Cardiac septum (tissue), 1 donor: ENCODE results near the gene GPR137C. TPM values are rescaled to one million over a fixed set of nuclear protein-coding genes. Genes with fewer than 3 reads are reported as not detected.

Experiments used
- DNase-seq: peaks from one replicate; pipeline ENCODE4 v3.0.0-alpha.2; 2020; ENCODE audit warnings: low spot score
- intact Hi-C: fragments of 100-400 bp; cut with DNase I; formaldehyde crosslinking; loops from one replicate; pipeline ENCODE4 v1.14.0; 2022
- long read RNA-seq: library from polyadenylated mRNA; unstranded; transcript quantifications from one replicate; pipeline ENCODE4 v2.0.0, GENCODE V29; 2021
- total RNA-seq: library from RNA; stranded (reverse); fragmentation: NEBNext Ultra II Directional; extraction: Animal tissue kit (Norgen Biotek cat#: 25700); gene quantifications from one replicate; pipeline ENCODE4 v1.2.1, GENCODE V29; 2021
- donor health status: DM: no; HTN: no; CAD: no.

GPR137C gene, protein sequence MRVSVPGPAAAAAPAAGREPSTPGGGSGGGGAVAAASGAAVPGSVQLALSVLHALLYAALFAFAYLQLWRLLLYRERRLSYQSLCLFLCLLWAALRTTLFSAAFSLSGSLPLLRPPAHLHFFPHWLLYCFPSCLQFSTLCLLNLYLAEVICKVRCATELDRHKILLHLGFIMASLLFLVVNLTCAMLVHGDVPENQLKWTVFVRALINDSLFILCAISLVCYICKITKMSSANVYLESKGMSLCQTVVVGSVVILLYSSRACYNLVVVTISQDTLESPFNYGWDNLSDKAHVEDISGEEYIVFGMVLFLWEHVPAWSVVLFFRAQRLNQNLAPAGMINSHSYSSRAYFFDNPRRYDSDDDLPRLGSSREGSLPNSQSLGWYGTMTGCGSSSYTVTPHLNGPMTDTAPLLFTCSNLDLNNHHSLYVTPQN
- total RNA-seq = 1.5 TPM
- long read RNA-seq, partial matches to known transcripts = 1 of 6 reads
- long read RNA-seq, other reads (novel, unspliced or antisense) = 3 of 6 reads

DNA sequence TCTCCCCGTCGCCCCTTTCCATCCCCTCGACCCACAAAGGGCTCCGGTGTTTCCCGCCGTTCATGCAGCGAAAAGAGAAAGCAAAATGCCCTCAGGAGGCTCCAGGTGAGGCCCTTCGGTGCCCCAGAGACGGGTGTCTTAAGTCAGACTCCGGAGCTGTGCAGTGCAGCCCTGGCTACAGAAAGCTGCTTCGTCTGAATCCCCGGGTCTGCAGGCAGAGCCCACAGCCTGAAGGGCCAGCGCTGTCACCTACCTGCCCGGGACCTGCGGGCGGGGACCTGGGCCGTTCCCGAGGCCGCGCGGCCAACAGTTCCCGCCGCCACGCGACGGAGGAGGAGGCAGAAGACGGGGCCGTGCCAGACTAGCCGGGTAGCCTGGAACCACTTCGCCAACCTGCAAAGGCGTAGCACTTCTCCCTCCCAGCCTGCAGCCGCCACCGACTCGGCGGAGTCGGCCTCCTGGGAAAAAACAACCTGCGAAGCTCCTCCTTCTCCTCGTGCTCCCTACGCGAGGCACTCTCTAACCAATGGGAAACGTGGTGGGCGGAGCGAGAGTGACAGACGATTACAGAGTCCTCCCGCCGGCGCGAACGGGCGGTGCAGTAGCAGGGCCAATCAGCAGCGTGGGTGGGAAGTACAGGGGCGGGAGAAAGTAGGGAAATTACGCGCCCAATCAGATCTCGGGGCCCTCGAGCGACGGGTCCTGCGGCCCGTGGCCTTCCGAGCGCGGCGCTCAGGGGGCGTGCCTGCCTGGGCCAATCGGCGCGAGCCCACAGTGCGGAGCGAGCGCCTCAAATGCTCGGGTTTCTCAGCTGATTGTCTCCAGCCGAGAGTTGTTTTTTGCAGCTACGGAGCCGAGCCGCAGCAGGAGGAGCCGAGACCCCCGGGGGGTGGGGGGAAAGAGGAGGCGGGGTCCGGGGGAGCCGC is at the start of gene GPR137C, which contains the start of gene TXNDC16:
Gene GPR137C (plus strand): TSS at position 774 of the 926 bp plus-strand sequence. CDS start 312 bp downstream, outside the sequence.
Gene TXNDC16 (minus strand): TSS at position 443 of the 926 bp plus-strand sequence. CDS start 8,948 bp downstream, outside the sequence.
- DNase-seq = peak; percentile 100
- intact Hi-C loops = loop anchor here (5.0 kb wide), 2 partner anchors 145 to 240 kb away; partner anchors contain the start of genes ERO1A and GNPNAT1

DNA sequence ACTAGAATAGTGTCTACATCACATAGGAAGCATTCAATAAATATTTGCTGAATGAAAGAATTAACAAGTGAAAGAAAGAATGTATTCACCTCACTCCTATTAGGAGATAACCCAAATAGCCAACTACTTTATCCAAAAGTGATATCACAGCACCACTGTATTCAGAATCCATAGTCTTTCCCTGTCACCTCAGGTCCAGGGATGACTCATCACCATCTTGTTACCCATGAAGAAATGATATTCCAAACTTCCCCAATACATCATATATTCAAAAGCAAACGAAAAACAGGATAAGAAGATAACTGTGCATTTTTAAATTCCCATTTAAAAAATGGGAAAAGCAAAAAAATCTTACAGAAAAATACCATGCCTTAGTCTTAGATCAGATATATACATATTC is 39.4 kb upstream of the GPR137C start:
- DNase-seq = no peak
- intact Hi-C loops = no loop called here

DNA sequence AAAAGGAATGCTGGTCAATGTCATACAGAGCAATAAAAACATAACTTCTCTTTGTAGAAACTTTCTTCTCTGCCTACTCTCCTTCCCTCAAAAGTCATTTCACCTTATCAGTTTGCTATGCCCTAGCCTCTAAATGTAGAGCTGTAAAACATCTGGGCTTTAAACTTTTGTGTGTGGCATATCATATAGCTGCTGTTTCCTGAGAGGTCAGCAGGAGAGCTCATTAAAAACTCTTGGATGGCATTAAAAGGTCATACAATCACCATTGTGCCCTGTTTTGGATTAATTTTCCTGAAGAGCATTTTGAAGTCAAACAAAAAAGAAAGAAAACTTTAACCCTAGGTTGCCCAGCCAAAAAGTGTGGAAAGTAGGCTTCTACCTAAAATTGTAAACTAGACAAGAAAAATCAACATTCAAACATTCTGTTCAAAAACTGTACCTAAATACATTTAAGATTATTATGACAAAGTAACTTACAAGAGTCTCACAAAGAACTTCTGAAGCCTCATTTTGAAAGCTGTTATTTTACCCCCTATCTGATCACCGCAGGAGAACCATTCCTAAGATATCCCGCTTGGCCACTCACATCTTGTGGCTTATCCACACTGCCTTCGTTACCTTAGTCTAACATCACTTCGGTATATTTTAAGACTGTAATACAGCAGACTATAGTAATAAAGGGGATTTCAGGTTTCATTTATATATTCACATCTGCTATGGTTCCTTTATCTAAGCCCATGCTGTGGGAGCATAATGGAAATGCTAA is 38.4 kb upstream of the GPR137C start:
- intact Hi-C loops = no loop called here
- no peak for DNase-seq

DNA sequence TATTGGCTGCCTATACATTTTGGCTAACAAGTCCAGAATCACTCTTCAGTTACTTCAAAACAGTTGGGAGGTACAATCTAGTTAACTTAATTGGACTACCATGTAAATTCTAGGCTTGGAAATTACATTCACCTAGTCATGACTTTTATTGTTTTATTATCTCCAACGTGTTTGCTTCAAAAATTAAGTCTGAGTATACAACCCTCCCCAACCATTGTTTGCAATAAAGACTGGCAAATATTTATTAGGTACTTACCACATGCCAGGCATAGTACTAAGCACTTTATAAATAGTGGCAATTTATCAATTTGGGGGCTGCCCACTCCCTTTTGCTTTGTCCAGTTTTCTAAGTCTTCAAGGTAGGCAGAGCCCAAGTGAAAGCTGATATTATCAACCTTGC is 30.6 kb upstream of the GPR137C start:
- intact Hi-C loops = no loop called here
- DNase-seq = no peak

DNA sequence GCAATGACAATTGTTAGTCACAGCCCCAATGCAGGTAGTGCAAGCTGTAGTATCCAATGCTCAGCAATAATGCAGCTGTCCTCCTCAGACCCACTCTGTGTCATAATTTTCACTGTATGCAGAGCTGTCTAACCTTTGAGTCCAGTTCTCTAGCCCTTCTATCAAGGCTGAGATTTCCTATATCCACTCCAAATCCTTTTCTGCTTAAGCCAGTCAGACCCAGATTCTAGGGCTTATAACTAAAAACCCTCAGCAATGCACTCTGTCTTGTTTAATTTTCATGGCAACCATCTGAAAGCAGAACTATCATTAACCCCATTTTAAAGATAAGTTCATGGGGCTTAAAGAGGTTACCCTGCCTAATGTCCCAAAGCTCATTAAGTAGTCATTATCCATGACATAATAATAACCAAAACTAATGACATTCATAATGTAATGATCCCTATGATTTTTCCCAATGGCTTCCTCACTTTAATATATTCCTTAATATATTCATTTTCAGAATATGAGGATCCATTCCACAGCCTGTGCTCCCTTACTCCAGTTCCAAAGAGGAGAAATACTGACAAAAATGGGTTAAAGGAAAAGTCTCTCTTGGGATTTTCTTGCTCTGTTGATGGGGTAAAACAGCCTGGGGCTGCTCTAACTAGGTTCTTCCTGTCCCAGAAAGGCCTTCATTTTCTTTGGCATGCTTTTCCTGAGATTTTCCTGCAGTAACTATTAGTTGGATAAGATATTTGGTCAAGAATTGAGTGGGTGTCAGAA is 29.9 kb upstream of the GPR137C start:
- no peak for DNase-seq
- intact Hi-C loops = no loop called here

DNA sequence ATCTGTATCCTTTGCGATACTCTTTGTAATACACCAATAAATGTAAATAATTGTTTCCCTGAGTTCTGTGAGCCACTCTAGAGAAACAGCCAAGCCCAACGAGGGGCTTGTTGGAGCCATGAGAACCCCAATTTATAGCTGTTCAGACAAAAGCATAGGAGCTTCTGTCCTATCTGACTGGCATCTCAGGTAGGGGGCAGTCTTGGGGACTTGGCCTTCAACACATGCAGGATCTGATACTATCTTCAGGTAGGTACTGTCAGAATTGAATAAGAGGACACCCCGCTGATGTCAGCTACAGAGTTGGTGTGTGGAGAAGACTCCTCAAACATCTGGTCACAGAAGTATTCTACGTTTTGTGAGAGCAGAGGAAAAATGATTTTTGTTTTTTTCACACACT is 25.6 kb upstream of the GPR137C start:
- intact Hi-C loops = no loop called here

DNA sequence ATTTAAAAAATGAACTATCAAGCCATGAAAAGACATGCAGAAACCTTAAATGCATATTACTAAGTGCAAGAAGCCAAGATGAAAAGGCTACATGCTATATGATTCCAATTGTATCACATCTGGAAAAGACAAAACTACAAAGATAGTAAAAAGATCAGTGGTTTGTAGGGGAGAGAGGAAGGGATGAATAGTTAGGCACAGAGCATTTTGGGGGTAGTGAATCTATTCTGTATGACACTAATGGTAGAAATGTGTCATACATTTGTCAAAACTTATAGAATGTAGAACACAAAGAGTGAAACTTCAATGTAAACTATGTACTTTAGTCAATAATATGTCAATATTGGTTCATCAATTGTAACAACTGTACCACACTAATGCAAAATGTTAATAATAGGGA is 21.2 kb upstream of the GPR137C start:
- DNase-seq = no peak
- intact Hi-C loops = no loop called here

More for the DNA sequence above, 25.6 kb upstream of the GPR137C start:
- DNase-seq = no peak

DNA sequence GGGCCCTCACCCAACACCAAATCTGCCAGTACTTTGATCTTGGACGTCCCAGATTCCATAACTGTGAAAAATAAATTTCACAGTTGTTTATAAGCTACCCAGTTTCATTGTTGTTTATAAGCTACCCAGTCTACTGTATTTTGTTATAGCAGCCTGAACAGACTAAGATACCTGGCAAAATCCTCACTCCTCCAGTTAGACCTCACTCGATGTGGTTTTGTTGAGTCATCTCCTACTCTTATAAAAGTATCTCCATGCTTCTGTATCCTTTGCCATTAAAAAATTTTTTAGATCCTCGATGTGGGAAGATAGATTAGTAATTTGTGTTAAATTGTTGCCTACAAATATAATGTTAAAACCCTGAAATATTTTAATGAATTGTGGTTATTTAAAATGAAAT is 16.4 kb upstream of the GPR137C start:
- intact Hi-C loops = no loop called here
- DNase-seq = no peak

DNA sequence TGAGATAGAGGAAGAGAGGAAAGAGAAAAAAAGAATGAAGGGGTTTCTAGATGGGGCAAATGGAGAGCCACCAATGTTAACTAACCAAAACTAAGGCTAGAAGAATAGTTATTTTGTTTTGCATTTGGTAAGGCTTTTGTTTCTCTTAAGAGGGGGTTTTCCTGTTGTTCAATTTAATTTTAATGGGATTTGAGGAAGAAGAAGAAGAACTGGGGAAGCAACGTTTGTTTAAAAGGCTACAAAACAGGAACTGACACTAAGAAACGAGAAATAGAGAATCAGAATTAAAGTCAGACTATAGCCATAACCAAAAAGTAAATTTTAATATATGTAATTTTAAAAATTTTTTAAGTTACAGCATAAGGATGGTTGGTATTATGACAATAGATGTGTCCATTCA is 14.0 kb upstream of the GPR137C start:
- no peak for DNase-seq
- intact Hi-C loops = no loop called here

DNA sequence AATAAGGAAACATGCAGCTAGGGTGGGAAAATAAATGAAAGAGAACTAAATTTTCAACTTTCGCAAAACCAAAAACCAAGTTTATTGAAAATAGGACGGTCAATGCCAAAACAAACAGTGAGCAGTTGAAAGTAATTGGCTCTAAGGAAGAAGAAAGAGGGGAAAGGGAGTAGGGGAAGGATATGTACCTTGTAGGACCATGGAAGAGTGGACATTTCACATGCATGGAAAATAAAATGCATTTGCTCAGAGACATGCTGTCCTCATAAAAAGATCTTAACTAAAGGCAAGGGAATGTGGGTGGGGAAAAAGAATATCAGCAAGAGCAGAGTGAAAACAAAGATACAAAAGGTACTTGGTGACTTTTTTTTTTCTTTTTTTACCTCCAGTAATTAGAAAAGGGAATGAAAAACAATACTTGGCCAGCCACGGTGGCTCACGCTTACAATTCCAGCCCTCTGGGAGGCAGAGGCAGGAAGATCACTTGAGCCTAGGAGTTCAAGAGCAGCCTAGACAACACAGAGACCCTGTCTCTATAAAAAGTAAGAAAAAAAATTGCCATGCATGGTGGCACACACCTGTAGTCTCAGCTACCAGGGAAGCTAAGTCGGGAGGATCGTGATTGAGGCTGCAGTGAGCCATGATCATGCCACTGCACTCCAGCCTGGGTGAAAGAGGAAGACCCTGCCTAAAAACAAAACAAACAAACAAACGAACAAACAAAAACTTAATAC is 6.9 kb upstream of the GPR137C start:
- no peak for DNase-seq
- intact Hi-C loops = no loop called here

DNA sequence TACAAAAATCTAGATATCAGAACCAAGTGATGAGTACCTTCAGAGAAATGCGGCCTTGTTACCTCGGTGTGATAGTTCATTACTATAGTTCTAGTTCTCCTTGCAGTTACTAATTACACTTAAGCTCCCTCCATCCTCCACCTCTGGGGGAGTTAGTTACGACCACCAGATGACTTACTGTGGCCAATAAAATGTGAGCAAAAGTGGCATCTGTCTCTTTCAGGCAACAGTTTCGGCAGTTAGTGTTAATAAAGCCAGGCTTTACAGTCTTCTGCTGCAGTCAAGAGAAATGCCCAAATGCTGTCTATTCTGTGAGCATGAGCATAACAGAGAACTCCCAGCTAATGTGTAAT is 6.3 kb upstream of the GPR137C start:
- intact Hi-C loops = no loop called here
- no peak for DNase-seq

DNA sequence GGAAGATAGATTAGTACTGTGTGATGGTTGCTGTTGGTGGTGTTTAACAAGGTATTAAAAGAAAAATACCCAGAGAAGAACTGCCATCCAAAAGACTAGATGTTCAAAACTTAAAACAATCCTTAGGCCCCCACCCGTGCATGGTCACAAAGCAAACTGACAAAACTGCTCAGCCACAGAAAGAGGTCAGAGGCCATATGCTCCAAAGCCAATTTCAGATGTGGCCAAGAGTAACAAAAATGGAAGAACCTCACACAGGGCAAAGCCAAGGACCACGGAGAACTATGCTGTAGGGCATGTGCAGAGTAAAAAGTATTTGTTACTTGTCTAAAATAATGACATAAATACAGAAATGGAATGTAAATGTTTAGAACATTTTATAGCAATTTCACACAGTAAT is 5.6 kb upstream of the GPR137C start:
- no peak for DNase-seq
- intact Hi-C loops = no loop called here

DNA sequence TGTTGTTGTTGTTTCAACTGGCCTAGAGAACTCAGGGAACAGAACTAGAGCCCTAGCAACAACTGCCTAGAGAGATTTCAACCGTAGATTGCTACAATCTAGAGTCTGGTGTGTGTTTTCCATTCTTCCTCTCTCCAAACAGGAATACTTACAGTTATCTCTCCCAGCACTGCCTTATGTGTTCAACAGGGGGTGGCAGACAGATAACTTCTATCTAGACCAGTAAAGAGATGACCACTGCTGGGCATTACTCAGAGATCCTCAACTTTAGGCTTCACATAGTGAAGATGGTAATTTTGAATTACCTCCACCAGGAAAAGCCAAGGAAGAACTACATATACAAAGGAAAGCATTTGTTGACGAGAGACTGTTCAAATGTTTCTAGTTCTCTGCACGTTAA is 5.1 kb upstream of the GPR137C start:
- no peak for DNase-seq
- intact Hi-C loops = no loop called here

DNA sequence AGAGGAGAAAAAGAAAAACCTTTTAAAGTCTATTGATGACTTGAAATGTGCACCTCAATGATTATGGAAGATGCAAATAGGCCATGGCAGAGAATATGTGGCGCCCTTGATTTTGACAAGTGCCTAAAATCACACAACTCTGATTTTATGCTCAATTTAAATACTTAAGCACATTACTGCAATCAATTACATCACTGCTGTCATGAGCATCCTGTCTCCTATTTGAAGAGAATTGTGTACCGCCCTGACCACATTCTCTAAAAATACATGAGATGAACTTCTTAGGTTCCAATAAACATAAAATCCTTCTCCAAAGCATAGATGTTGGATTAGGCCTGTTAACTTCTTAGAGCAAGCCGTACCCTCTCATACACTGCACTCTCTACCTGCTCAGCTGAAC is 2.0 kb upstream of the GPR137C start:
- DNase-seq = no peak
- intact Hi-C loops = loop anchor here (5.0 kb wide), 2 partner anchors 147 to 242 kb away; partner anchors contain the start of genes ERO1A and GNPNAT1

DNA sequence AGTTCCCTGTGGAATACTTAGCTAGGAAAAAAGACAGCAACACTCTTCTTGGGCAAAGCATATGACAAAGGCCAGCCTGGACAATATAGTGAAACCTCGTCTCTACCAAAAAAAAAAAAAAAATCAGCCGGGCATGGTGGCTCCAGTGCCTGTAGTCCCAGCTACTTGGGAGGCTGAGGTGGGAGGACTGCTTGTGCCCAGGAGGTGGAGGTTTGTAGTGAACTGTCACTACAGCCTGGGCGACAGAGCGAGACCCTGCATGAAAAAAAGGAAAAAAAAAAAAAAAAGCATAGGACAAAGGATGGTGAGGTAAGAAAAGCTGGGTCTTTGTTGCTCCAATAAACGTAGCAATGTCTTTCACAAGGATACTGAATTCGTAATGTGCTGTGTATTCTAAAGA is 1.4 kb upstream of the GPR137C start:
- no peak for DNase-seq
- intact Hi-C loops = loop anchor here (5.0 kb wide), 2 partner anchors 146 to 241 kb away; partner anchors contain the start of genes ERO1A and GNPNAT1

DNA sequence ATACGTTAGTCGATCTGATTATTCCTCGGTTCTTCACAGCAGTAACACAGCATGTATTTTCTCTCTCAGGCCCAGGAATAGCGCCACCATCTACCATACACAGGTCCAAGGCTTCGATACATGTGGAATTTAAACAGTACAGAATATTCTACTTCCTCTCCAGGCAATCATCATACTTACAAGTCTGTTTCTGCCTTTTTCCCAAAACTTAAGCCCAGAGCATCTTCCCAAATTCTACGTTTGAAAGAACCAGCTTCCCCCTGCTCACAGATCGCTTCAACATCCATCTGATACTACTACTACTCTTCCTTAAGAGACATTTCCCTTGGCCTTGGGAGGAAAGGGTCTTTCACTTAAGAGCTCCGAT is 957 bp upstream of the GPR137C start:
- intact Hi-C loops = loop anchor here (5.0 kb wide), 2 partner anchors 146 to 241 kb away; partner anchors contain the start of genes ERO1A and GNPNAT1
- DNase-seq = no peak

DNA sequence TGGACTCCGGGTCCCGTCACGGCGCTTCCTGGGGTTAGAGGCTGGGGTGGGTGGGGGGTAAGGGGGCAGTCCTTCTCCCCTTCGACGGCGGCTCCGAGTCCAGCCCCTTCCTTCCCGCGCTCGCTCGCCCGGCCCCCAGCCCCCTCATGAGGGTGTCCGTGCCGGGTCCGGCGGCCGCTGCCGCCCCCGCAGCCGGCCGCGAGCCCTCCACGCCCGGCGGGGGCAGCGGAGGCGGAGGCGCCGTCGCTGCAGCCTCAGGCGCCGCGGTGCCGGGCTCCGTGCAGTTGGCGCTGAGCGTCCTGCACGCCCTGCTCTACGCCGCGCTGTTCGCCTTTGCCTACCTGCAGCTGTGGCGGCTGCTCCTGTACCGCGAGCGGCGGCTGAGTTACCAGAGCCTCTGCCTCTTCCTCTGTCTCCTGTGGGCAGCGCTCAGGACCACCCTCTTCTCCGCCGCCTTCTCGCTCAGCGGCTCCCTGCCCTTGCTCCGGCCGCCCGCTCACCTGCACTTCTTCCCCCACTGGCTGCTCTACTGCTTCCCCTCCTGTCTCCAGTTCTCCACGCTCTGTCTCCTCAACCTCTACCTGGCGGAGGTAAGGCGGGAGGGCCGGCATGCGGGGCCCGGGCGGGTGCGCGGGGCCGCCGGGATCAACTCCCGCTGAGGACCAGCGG is 500 bp downstream of the GPR137C start:
- intact Hi-C loops = loop anchor here (5.0 kb wide), 2 partner anchors 144 to 239 kb away; partner anchors contain the start of genes ERO1A and GNPNAT1
- DNase-seq = peak; percentile 78
